Stimulated activated CD4-positive, alpha-beta T cell treated with anti-CD3 and anti-CD28 coated beads, Interleukin-4, amount 100 ng/mL, for 24 hours (primary cell): ENCODE results near the gene KIF24.
"Not testable (repeated sequence)": the region's sequence is repeated elsewhere in the genome, so short reads cannot be mapped to it uniquely, and the experiment has no call there.

Experiments used
- DNase-seq: peaks from one replicate; pipeline ENCODE4 v3.0.0-alpha.2; 2020

KIF24 gene

GRCh38 chr9:34365282-34365681 is 36.2 kb upstream of the KIF24 start:
- no peak for DNase-seq

DNA sequence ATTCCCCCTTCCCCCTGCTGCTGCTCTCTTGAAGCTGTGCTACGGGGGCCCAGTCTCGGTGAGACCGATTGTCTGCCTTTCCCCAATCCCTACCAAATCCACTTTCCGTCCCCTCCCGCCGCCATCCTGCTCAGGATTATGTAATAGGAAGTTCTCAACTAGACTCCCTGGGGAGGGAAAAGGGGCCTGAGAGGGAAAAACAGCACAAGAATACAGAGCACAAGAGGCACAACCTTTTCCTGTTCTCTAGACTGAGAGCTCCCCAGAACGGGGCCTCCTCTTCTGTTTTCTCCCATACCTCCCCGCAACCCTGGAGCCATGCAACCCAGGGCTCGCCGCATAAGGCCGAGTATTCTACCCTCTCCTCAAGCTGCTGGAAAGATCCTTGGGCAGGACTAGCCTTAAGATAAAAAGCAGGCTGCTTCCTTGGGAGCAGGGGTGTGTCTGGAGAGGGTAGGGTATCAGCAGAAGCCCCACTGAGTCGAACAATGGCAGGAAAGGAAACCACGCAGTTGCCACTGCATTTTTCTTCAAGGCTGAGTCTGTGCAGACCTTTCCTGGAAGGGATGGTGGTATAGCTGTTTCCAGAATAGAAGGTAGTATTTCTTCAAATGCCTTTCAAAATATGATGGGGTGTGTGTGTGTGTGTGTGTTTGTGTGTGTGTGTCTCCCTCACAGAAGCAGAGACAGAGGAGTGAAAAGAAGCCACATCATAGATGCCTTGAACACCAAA is 34.7 kb upstream of the KIF24 start:
- DNase-seq = no peak

DNA sequence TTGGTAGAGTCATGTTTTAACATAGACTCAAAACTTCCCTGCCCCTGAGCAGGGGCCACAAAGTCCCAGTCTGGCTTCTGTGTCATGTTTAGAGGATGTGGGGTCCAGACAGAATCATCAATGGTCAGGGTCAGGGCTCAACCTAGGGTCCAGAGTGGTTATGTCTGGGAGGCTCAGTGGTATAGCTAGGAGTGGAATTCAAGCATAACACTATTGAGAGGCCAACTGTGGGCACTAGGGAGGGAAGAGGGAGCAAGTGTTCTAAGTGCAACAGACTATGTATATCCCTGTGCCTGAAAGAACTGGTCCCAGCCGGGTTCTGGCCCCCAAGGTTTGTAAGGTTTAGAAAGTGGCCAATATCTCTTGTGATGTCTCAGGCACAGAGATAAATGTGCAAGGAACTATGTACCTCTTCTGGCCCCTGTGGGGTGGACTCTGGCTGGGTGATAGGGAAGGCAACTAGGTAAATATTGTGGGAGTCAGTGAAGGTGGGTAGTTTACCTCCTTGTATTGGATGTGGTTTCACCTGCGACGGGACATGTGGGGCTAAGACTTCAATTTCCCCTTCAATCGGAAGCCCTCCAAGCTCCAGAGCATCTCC is 33.6 kb upstream of the KIF24 start:
- no peak for DNase-seq

GRCh38 chr9:34352957-34353356 is 23.9 kb upstream of the KIF24 start:
- DNase-seq = not testable (repeated sequence)

- not testable (repeated sequence) for DNase-seq
Measured at GRCh38 chr9:34352122-34352652, 23.1 kb upstream of the KIF24 start.

DNA sequence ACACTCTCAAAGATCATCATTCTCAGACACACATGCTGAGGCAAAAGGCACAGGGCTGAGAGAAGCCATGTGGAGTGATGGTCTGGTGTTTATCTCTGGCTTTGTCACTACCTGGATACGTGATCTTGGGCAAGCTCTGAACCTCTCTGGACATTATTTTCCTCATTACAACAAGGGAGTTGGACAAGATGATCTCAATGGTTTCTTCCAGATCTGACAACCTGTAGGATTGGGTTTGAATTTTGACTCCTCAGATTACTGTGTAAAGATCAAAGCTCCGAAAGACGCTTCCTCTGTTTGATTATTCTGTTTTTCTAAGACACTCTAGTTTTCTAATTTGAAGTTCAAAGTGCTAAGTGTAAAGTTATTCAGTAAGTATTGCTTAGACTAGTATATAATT is 20.3 kb upstream of the KIF24 start:
- DNase-seq = no peak

DNA sequence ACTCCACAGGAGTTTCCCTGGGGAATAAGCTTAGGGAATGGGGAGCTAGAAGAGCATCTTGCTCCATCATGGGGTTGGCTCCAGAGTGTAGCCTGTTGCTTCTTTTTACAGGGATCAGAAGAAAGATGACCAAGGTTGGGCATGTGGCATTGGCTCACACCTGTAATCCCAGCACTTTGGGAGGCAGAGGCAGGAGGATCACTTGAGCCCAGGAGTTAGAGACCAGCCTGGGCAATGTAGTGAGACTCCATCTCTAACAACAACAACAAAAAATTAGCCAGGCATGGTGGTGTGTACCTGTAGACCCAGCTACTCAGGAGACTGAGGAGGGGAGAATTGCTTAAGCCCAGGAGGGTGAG is 18.7 kb upstream of the KIF24 start:
- DNase-seq = no peak

DNA sequence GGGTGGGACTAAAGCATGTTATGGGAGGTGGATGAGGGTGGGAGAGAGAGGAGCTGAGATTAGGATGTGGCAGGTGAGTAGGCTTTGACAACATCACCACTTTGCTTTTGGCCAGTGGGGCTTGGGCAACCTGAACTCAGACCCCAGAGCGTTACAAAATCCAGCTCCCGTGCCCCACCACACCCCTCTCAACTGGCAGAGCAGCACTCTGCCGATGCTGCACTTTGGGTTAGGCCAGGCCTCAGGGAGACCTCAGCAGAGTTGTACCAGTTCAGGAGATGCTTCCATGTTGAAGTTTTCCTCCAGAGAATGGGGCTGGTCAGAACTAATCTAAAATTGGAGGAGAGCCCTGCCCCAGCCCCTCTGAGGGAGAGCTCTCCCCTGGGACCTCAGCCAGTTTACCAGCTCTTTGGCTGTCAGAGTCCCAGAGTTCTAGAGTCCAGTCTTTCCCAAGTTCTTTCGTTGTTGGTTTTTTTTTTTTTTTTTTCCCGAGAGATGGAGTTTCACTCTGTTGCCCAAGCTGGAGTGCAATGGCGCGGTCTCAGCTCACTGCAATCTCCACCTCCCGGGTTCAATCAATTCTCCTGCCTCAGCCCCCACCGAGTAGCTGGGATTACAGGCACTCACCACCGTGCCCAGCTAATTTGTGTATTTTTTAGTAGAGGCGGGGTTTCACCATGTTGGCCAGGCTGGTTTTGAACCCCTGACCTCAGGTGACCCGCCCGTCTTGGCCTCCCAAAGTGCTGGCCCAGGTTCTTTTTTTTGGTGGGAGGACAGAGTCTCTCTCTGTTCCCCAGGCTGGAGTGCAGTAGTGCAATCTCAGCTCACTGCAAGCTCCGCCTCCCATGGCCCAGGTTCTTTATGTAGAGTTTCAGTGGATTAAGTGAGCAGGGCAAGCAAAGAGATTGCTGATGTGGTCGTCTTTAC is 18.1 kb upstream of the KIF24 start:
- DNase-seq = no peak

GRCh38 chr9:34343605-34344004 is 14.5 kb upstream of the KIF24 start:
- DNase-seq = no peak

DNA sequence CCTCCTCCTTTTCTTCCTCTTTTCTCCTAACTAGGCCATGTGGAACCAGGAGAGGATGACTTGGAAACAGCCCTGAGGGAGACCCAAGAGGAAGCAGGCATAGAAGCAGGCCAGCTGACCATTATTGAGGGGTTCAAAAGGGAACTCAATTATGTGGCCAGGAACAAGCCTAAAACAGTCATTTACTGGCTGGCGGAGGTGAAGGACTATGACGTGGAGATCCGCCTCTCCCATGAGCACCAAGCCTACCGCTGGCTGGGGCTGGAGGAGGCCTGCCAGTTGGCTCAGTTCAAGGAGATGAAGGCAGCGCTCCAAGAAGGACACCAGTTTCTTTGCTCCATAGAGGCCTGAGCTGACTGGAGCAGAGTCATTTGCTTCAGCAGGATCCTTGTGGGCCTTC is 14.0 kb upstream of the KIF24 start:
- no peak for DNase-seq

DNA sequence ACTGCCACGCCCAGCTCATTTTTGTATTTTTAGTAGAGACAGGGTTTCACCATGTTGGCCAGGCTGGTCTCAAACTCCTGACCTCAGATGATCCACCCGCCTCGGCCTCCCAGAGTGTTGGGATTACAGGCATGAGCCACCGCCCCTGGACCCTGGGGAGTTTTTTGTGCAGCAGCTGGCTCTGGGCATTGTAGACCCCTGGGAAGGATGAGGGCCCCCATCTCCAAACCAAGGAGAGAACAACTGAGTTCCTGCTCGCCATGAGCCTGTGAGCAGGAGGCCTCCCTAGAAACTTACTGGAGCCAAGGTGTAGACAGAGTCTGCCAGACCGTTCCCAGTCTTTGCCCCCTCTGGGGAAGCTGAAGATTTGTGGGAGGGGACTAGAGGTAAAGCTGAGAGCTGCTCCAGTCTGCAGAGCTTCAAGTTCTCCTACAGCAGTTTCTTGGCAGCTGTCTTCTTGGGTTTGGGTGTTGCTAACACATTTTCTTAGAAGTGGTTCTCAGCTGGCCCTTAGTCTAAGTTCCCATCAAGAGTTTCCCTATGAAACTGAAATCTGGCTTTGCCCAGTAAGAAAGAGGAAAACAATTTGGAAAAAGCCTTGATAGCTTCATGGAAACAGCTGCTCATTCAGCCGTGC is 12.7 kb upstream of the KIF24 start:
- DNase-seq = no peak

DNA sequence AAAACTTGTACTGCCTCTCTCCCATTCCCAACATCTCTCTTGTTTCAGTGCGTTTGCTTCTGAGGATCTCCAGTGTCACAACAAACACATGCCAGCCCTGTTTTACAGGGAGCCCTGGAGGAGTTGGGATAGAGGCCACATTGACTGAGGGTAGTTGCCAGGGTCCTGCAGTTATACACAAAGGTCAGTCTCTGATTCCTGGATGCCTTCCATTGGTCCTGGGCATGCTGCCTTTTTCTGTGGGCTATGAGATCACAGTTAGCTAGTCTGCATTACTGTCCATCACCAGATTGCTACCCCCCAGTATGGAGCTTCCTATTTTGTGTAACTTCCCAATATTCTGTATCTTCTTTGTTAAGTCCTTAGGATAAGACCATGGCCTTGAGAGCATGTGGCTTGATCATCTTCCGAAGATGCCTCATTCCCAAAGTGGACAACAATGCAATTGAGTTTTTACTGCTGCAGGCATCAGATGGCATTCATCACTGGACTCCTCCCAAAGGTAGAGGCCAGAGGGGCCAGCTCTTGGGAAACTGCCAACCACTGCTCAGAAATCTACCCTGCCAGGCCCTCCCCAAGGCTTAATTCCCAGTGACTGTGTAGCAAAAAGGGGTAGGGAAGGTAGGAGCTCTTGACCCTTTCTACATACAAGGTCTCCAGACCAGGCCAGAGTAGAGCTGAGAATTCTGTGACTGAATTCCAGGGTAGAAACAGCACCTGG is 9.8 kb upstream of the KIF24 start:
- no peak for DNase-seq

DNA sequence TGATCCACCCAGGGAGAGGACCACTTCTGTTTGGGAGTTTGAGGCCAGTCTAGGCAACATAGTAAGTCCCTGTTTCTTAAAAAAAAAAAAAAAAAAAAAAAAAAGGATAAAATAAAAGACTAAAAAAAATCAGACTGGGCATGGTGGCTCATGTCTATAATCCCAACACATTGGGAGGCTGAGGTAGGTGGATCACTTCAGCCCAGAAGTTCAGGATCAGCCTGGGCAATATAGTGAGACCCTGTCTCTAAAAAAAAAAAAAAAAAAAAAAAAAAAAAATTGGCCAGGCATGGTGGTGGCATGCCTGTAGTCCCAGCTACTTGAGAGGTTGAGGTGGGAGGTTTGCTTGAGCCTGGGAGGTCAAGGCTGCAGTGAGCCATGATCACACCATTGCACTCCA is 9.0 kb upstream of the KIF24 start:
- not testable (repeated sequence) for DNase-seq

DNA sequence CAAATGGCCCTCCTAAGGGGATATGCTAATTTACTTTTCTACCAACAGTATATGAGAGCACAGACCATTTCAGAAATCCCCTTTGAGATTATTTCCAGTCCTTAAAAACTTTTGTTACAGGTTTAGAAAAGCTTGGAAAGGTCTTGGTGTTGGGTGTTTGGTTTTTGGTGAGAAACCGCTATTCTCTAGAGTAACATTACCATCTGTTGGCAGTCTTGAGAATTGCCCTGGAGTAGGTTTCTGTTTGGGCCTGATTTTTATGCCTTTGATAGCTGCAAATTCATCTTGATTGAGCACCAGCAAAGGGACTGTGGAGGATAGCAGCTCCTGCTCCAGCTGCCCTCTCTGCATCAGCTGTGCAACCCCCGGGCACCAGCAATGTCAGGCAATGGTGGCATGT is 8.3 kb upstream of the KIF24 start:
- DNase-seq = no peak

DNA sequence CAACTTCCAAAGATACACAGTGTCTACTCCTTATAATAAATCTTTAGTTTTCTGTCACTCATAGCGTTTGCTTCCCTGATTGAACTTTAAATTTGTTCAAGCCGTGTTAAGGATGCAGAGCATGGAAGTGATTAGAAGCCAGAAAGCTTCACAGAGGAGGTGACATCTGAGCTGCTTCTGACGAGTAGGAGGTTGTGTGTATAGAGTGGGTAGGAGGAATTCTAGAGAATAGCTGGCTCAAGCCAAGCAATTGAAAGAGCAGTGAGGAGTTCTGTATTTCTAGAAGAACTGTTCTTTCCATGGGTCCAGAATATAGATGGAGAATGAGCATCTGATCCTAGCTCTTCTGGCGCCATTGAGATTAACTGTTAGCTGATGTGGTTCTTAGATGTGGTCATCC is 6.3 kb upstream of the KIF24 start:
- no peak for DNase-seq

DNA sequence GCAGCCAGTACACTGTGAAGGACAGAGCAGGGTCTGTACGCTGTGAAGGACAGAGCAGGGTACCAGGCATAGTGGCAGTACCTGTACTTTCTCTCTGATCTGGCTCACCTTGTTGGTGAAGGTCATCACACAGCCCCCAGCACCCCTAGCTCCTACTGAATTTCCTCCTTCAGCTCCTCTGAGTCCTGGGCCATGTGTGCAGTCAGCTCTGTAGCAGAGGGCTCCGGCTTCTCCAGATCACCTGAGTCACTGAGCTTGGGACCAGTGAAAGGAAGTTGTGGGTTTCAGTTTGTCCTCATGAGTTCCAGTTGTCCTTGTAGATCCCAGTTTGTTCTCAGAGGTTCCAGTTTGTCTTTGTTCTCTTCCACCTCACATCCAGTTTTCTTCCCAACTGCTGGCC is 5.8 kb upstream of the KIF24 start:
- no peak for DNase-seq

GRCh38 chr9:34334337-34334824 is 5.3 kb upstream of the KIF24 start:
- no peak for DNase-seq

DNA sequence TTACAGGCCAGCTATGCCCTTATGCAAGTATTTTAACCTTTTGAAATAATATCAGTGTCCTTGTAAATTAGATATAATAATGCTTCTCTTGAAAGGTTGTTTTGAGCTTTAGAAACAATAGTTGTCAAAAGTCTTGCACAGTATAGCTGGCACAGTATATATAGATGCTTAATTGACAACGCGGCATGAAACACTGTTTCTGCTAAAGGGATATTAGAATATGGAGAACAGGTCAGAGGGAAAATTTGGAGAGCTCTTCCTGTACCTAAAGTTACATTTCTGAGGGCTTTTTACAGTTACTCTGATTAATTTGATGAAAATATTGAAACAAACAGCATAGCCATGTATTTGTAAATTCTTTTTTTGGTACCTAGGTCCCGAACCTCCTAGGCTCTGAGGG is 4.8 kb upstream of the KIF24 start:
- no peak for DNase-seq

GRCh38 chr9:34332076-34332964 is 3.3 kb upstream of the KIF24 start:
- no peak for DNase-seq

DNA sequence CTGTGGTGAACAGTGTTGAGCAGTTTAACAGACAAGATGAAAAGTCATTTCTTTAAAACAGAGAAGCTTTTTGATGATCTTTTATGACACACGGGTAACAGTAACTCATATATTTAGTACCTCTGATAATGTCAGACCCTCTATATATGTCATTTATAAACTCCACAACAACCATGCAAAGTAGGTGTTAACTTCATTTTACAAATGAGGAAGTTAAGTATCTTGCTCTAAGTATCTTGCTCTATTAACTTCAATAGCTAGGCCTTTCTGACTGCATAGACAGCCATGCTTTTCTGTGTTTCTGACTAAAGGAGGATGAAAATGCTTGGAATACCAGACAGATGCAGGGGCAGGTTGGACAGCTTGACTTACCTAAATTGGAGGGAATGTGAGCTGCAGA is 2.1 kb upstream of the KIF24 start:
- DNase-seq = no peak

DNA sequence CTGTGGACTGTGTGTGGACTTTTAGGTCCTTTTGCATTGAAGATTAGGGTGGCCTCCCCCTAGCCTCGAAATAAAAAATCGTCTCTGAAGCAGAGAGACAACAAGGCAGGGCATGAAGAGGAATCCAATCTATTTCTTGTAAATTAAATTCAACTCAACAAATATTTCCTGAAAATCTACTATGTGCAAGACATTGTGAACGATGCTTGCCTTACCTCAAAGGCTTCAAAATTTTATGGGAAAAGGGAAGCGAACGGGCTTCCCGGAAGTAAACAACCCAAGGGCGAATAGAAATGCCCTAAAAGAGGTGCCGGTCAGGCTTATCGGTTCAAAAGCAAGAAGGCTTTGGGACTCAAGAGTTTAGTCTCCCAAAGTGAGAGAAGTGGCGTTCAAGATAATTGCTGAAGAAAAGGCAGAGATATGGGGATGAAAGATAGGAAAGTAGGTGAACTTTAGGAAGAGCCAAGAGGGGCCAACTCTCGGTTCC is 525 bp downstream of the KIF24 start:
- no peak for DNase-seq
